ENCODE measurements around the gene ENO2.

Gene ENO2

DNA sequence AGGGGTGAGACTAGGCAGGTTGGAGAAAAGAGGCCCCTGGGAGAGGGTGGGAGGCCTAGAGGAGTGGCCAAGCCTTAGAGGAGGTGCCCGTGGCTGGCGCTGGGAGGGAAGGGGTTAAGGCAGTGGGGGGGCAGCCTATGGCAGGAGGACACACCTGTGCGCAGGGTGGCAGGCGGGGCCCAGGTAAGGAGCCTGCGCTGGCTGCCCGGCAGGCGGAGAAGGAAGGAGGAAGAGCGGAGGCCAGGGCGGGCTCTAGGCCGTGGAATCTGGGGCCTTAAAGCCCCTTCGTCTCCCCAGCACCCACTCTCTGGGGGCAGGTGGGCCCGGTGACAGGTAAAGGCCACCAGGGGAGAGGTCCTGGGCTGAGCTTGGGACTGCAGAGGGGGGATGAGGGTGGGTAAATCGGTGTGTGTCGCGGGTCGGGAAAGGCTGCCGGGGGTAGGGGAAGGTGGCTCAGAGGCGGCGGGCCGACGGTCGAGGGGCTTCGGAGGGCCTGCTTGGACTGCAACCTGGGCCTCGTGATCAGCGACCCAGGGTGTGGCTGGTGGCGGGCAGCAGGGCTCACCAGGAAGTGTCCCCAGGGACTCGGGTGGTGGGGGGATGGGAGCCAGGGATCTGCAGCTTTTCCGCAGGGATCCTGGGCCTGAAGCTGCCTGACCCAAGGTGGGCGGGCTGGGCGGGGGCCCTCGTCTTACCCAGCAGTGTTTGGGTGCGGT is 48.8 kb downstream of the ENO2 start:
- Histone ChIP-seq H3K4me1 (ENCODE audit: low read length) (peaks cover 51% of the 10 kb centered on the region), H3K27me3 (ENCODE audit: low read depth, low read length) (no peaks in the 10 kb centered on the region), H3K36me3 (replicated peaks; ENCODE audit: low read depth, low read length) (peaks cover 49% of the 10 kb centered on the region), H3K27ac (ENCODE audit: low read length) (no peak overlapping the region), H3K4me2 (ENCODE audit: low read length) (no peak overlapping the region), H2AFZ (ENCODE audit: low read depth, low read length) (no peak overlapping the region), H3K4me3 (ENCODE audit: low read length) (no peak overlapping the region), H3K79me2 (ENCODE audit: low read length) (peaks cover 6% of the 10 kb centered on the region), H3K9me3 (ENCODE audit: insufficient read depth, low read length) (no peaks in the 10 kb centered on the region), H3K9ac (ENCODE audit: low read length) (no peak overlapping the region), H4K20me1 (ENCODE audit: insufficient read depth, low read length) (no peaks in the 10 kb centered on the region)
- TF ChIP-seq EZH2phosphoT487 (IDR thresholded peaks at IDR 0.05; ENCODE audit: low read depth) = no peak

DNA sequence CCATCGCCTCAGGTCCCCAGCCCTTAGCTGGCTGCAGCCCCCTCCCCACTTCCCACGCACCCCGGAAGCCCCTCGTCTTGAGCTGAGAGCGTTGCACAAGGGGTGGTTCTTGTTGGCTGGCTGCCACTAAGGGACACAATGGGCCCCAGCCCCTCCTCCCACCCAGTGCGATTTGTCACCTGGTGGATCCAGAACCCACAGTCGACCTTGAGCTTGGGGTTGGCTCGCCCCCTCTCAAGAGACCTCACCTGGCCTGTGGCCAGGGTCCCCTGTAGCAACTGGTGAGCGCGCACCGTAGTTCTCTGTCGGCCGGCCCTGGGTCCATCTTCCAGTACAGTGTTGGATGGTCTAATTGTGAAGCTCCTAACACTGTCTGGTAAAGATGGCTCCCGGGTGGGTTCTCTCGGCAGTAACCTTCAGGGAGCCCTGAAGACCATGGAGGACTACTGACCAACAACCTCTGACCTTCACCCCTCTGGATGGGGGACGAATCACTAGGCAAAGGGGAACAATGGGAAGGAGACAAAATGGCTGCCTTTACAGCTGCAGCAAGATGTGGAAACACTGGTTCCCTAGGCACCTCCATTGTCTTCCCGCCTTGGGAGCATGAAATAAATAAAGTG is 49.5 kb downstream of the ENO2 start:
- Histone ChIP-seq H3K4me3 (ENCODE audit: low read length) (no peak overlapping the region), H3K9ac (ENCODE audit: low read length) (no peak overlapping the region), H3K79me2 (ENCODE audit: low read length) (peaks cover 13% of the 10 kb centered on the region), H3K36me3 (replicated peaks; ENCODE audit: low read depth, low read length) (peaks cover 55% of the 10 kb centered on the region), H3K27me3 (ENCODE audit: low read depth, low read length) (no peaks in the 10 kb centered on the region), H3K4me2 (ENCODE audit: low read length) (no peak overlapping the region), H3K4me1 (ENCODE audit: low read length) (peaks cover 47% of the 10 kb centered on the region), H4K20me1 (ENCODE audit: insufficient read depth, low read length) (no peaks in the 10 kb centered on the region), H3K9me3 (ENCODE audit: insufficient read depth, low read length) (no peaks in the 10 kb centered on the region), H2AFZ (ENCODE audit: low read depth, low read length) (no peak overlapping the region), H3K27ac (ENCODE audit: low read length) (no peak overlapping the region)
- TF ChIP-seq, protein P1, sequence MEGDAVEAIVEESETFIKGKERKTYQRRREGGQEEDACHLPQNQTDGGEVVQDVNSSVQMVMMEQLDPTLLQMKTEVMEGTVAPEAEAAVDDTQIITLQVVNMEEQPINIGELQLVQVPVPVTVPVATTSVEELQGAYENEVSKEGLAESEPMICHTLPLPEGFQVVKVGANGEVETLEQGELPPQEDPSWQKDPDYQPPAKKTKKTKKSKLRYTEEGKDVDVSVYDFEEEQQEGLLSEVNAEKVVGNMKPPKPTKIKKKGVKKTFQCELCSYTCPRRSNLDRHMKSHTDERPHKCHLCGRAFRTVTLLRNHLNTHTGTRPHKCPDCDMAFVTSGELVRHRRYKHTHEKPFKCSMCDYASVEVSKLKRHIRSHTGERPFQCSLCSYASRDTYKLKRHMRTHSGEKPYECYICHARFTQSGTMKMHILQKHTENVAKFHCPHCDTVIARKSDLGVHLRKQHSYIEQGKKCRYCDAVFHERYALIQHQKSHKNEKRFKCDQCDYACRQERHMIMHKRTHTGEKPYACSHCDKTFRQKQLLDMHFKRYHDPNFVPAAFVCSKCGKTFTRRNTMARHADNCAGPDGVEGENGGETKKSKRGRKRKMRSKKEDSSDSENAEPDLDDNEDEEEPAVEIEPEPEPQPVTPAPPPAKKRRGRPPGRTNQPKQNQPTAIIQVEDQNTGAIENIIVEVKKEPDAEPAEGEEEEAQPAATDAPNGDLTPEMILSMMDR (IDR thresholded peaks at IDR 0.05; ENCODE audit: low read depth, low read length) = no peak
- no peak for TF ChIP-seq EZH2phosphoT487 (IDR thresholded peaks at IDR 0.05; ENCODE audit: low read depth)

DNA sequence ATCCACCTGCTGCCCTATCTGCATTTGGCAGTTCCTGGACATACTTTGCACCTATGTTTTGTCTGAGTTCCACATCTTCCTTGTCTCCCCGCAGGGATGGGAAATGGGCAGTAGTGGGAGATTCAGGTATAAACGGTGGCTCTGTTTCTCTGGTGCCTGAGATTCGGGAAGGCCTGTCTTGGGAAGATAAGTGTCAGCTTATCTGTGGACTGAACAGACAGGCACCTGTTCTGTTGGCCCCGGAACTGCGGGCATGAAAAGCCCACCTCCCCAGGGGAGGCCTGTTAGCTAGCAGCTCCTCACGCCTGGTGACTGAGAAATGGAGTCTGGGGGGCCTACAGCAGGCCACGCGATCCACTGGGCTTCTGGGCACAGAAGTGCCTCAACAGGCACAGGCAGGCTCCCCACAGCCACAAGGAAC is 50.2 kb downstream of the ENO2 start:
- no peak overlapping the region for H2AFZ ChIP-seq (ENCODE audit: low read depth, low read length)
- peaks cover 60% of the 10 kb centered on the region for H3K36me3 ChIP-seq (replicated peaks; ENCODE audit: low read depth, low read length)

DNA sequence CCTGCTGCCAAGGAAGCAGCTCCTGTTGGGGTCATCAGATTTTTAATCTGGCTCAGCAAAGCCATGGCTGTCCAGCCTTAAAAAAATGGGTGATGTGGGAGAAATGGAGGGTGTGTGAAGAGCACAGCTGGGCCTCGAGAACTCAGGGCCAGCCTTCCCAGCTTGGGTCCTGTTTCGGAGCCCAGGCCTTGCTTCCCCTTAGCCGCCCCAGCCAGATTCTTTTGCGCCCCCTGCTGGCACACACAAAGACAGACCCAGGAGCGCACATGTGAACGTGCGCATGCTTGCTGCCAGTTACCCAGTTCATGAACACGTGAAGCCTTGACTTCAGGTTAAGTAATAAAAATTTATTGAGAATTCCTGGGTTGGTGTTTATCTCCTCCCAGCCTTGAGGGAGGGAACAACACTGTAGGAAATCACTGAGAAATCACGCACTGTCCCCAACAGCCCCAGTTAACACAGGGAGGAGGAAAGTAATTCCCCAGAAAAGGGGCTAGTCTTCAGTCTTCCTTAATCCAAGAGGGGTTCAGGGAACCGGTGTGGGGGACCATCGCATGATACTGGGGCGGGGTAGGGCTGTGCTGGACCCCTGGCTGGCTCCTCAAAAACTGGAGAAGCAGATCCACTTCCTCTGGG is 50.8 kb downstream of the ENO2 start:
- Histone ChIP-seq H3K4me3 (ENCODE audit: low read length) (no peak overlapping the region), H2AFZ (ENCODE audit: low read depth, low read length) (no peak overlapping the region), H3K4me2 (ENCODE audit: low read length) (0 out of 2 replicates have a peak overlapping the region, but pooled peaks have one; percentile 22), H4K20me1 (ENCODE audit: insufficient read depth, low read length) (no peaks in the 10 kb centered on the region), H3K4me1 (ENCODE audit: low read length) (peaks cover 39% of the 10 kb centered on the region), H3K36me3 (replicated peaks; ENCODE audit: low read depth, low read length) (peaks cover 60% of the 10 kb centered on the region), H3K9ac (ENCODE audit: low read length) (peak overlapping the region; percentile 39; the same call in 1 of the 2 replicates), H3K27ac (ENCODE audit: low read length) (peak overlapping the region; percentile 58), H3K9me3 (ENCODE audit: insufficient read depth, low read length) (no peaks in the 10 kb centered on the region), H3K27me3 (ENCODE audit: low read depth, low read length) (no peaks in the 10 kb centered on the region), H3K79me2 (ENCODE audit: low read length) (peaks cover 26% of the 10 kb centered on the region)
- TF ChIP-seq EZH2phosphoT487 (IDR thresholded peaks at IDR 0.05; ENCODE audit: low read depth) = no peak
- TF ChIP-seq, protein P1 (IDR thresholded peaks at IDR 0.05; ENCODE audit: low read depth, low read length) = peak; percentile 94

More for the DNA sequence above, 50.2 kb downstream of the ENO2 start:
- TF ChIP-seq, protein P1 (IDR thresholded peaks at IDR 0.05; ENCODE audit: low read depth, low read length) = no peak
- TF ChIP-seq EZH2phosphoT487 (IDR thresholded peaks at IDR 0.05; ENCODE audit: low read depth) = no peak
- no peaks in the 10 kb centered on the region for H4K20me1 ChIP-seq (ENCODE audit: insufficient read depth, low read length)
- peaks cover 20% of the 10 kb centered on the region for H3K79me2 ChIP-seq (ENCODE audit: low read length)
- H3K4me1 ChIP-seq (ENCODE audit: low read length) = peaks cover 45% of the 10 kb centered on the region
- no peak overlapping the region for H3K4me3 ChIP-seq (ENCODE audit: low read length)
- no peaks in the 10 kb centered on the region for H3K9me3 ChIP-seq (ENCODE audit: insufficient read depth, low read length)
- H3K9ac ChIP-seq (ENCODE audit: low read length) = peak overlapping the region; percentile 39; the same call in 1 of the 2 replicates
- 0 out of 2 replicates have a peak overlapping the region, but pooled peaks have one; percentile 22 for H3K4me2 ChIP-seq (ENCODE audit: low read length)
- H3K27ac ChIP-seq (ENCODE audit: low read length) = peak overlapping the region; percentile 58
- no peaks in the 10 kb centered on the region for H3K27me3 ChIP-seq (ENCODE audit: low read depth, low read length)

Measured in OCI-LY3 (cell line).